GM19099 (cell line): ENCODE data around the gene NPY5R.

ENCODE experiments used
- POLR2A ChIP-seq: IDR thresholded peaks from 3 replicates; pipeline ENCODE4 v1.6.1; 2011; ENCODE audit warnings: low read depth; ENCODE audit not compliant: insufficient read length; ENCODE audit errors: extremely low read depth

Gene NPY5R

DNA sequence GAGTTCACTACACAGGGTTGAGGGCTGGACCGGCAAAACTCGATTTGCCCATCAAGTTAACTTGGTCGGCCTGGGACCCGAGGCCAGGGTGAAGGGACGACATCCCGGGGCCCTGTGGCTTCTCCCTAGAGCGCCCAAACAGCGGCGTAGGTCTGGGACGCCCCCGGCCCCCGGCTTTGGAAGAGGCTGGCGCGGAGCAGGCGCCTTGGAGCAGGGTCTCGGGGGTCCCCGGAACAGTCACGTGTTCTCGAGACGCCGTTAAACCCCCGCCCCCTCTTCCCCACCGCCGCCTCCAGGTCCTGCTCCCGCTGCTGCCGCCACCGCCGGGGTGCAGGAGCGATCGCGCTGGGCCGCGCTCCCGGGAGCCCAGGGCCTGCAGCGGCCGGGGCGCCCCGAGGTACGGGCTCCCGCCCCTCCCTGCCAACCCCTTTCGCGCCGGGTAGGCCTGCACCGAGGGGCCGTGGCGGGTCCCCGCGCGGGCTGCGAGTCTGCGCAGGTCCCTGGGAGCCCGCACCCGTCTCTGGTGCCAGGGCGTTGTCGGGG lies at the start of gene NPY5R:
Gene NPY5R, plus strand, starts transcription at position 289 of the 543 bp plus-strand sequence. CDS start 6,382 bp downstream, outside the sequence.
- no peak for TF ChIP-seq POLR2A

DNA sequence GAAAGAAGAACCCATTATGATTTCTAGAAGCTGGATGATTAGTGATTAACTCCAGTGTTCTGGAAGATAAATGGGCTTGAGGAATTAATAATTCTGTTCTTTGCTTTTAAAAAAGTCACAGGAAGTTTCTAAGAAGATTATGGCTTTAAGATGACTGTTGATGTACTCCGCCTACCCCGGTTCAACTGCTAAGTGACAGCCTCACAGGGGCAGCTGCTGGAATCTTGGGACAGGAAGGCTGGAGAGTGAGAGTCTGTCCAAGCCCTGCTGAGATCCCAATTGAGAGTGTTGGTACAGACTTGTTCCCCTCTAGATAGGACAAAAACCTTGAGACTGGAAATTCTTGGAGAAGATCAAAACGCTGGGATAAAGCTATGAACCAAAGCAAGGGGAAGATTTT lies 48.6 kb upstream of the NPY5R start:
- no peak for TF ChIP-seq POLR2A

GRCh38 chr4:163300445-163300844 lies 43.2 kb upstream of the NPY5R start:
- TF ChIP-seq POLR2A, result no peak

DNA sequence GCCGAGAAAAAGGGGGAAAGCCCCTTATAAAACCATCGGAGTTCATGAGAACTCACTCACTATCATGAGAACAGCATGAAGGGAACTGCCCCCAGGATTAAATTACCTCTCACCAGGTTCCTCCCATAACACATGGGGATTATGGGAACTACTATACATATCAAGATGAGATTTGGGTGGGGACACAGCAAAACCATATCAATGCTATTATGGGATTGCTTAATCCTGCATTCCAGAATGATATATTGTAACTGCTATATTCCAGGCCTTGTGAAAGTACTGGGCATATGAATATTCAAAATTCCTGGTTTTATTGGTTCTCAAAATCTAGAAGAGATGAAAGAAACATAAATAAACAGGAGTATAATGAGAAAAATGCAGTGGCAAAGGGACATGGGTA lies 40.6 kb upstream of the NPY5R start:
- TF ChIP-seq POLR2A, result no peak

DNA sequence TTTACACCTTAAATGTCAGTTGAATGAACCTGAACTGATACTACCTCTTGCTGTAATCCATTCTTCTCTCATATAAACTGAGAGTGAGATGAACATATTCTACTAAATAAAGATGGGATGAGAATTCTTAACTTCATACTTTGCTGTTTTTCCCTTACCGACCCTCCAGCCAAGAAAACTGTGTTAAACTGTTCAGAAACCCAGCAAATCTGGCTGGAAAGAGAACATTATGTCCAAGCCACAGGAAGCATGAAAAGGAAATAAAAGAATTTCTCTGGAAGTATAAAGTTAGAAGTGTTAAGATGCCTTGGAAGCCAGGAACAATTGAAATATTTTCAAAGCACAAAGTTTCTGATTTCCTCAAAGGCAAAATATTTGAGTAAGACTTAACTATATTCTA lies 34.2 kb upstream of the NPY5R start:
- no peak for TF ChIP-seq POLR2A

- TF ChIP-seq POLR2A, result no peak
These were observed 26.6 kb upstream of the NPY5R start for GRCh38 chr4:163317110-163317509.

DNA sequence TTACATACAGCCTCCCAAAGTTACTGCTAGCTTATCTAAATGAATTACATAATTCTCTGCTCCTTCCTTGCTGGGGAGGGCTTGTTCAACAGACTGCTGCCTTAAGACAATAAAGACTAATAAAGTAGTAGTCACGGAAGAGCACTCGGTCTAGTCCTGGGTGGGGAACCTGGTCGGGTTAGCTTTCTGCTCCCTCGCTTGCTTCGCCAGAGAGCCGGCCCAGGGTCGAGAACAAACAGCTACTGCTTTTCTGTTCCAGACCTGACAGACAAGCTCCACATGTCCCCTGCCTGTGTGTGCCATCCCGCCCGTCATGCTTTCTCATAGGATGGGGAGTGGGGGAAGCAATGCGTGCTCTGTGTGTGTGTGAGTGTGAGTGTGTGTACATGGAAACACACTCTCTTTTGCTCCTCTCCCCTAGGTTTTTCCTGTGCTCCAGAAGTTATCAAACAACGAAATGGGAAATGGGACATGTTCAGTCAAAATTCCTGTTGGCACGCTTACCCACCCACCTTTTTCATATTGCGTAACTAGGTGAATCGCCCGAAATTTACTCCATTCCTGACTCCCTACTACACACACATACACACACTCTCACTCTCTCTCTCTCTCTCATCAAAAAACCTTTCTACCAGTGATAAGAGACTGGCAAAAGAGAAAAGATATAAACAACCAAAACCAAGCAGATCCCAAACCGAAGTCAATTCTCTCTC lies 12.6 kb upstream of the NPY5R start:
- TF ChIP-seq POLR2A, result no peak

DNA sequence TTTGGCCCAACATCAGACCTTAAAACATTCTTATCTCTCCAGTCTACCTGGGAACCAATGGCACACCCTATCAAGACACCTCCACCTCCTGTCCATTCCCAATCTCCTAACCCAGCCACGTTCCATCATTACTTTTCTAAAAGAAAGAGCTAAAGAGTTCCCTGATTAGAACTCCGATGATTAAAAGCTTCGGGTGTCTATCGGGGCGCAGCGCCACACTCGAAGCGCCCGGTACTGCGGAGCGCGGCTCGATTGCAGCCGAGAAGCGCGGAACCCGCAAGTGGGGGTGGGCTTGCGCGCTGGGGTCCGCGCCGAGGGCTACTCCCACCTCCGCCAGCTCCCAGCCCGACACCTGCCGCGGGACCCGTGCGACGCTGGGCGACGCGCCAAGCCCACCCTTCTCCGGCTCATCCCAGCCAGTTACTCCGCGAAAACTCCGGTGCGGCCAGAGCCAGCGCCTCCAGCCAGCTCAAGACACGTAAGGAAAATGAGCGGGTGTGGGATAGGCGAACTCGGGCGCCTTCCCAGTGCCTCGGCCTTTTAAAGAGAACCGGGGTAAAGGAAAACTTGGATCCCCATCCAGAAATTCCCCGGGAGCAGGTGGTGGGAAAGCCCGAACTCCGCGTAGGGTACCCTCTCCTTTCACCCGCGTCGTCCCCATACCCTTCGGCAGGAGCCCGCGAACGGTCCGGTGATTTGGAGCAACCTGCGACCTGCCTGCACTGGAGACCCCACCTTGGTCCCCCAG lies 11.9 kb upstream of the NPY5R start:
- TF ChIP-seq POLR2A, result no peak

GRCh38 chr4:163332526-163333406 lies 10.9 kb upstream of the NPY5R start, which contains the start of gene NPY1R:
Gene NPY1R (minus strand): TSS chr4:163332596. CDS start chr4:163326554, 6,042 bp downstream.
- TF ChIP-seq POLR2A, result no peak

- TF ChIP-seq POLR2A, result no peak
These were observed 8.3 kb upstream of the NPY5R start for GRCh38 chr4:163335384-163335783.

DNA sequence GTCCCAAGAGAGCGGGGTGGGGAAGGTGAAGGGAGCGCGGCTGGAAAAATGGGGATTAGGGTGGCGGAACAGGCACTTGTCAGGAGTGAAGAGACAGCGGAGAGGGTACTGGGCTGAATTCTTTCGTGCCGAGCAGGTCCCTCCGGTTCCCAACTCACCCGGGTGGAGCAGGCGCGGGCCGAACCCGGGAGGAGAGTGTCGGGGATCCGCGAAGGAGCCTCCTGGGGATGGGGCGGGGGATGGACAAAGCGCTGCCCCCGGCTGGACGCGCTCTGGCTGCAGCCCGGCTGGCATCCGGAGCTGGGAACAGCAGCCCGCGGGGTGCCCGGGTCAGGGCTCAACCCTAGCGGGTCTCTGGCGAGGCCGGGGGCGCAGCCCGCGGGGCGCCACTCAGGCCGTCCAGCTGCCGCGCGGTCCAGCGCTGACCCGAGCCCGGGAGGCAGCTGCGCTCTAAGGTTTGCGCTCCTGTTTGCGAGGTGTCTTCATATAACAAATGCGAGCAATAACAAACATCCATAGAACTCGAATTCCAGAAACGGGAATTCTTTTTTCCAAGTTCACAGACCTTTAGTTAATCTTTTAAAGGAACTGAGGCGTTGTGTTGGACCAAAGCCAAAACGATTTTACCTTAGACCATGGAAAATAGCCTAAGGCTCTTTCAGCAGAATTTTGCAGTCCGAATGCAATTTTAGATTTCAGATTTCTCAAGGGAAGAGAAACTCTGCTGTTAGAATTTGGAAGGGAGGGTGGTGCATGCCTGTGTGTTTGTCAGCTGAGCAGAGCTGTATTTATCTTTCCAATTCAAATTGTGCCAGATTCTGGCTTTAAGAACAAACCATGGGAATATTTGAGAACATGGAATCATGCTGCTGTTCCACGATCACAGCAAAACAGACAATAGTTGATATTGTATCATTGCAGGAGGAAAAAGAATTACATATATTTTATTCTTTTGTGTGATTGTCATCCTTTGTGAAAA lies 744 bp downstream of the NPY5R start:
- TF ChIP-seq POLR2A, result no peak

GRCh38 chr4:163350672-163351071 lies 7.0 kb downstream of the NPY5R start:
- TF ChIP-seq POLR2A, result no peak

- no peak for TF ChIP-seq POLR2A
These were observed 9.4 kb downstream of the NPY5R start for GRCh38 chr4:163353054-163353453.

DNA sequence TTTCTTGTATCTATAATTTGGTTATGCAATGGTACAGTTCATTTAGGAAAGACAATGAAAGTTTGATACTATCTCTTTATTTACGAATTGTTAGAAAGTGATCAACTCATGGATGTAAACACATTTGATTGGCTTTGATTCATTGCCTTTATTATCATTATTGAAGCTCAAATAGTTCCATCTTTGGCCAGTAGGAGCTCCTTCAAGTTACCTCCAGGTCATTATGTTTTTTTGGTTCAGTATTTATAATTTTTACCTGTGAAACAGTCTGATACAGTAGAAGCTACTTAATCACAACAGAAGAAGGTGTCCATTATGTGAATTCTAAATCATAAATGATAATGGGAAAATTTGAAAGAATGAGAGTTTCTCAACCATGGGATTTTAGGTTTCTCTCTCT lies 12.4 kb downstream of the NPY5R start:
- no peak for TF ChIP-seq POLR2A
